Measurements from ENCODE around the gene FAM168A. TPM values are rescaled to one million over a fixed set of nuclear protein-coding genes. Genes with fewer than 3 reads are reported as not detected.
"Not testable (repeated sequence)": the region's sequence is repeated elsewhere in the genome, so short reads cannot be mapped to it uniquely, and the experiment has no call there.

Gene FAM168A
- polyA plus RNA-seq, 4 donors, result 42.2 to 50.6 (median 46.0) TPM

DNA sequence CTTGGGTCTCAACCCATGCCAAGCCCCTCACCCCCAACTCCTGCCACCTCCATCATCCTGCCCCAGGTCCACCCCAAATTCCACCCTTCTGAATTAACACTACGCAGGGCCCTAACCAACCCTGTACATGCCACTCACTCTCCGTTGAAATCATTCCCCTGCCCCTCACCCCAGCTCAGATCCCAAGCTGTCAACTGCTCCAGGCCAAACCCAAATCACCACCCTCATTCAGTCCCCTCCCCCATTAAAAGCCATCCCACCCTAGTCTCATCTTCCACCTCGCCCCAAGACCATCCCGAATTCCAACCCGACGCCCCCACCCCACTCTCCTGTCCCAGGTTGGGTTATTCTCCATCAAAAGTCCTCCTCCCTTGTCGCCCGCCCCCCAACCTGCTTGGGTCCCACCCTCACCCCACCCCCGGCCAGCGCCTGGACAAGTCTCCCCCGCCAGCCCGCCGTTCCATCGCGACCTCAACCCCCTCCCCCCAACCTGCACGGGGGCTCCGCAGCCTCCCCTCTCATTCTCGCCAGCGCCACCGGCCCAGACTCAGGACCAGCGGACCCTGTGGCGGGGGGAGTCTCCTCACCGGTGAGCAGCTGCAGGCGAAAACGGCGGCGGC is 466 bp downstream of the FAM168A start:
- peak in 2 of 4 donors; percentile 3 to 8 for DNase-seq (ENCODE audit: low read depth in 4 of 4, low spot score in 3 of 4)

DNA sequence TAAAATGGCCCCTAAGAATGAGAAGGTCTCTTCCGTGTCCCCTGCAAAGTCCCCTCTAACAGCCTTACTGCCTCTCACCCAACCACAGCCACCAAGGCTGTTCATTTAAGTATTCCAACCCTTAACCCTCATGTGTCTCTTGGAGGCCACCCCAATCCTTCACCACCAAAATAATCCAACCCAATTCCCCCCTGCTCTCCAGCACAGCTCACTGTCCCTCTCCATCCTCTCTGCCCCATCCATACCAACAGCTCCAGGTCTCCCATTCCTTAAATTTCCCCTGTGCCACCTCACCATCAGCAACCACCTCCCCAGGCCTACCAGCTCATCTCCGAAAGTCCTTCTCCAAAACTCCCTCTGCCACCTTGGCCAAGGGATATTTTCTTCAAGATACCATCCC is 1.4 kb downstream of the FAM168A start:
- DNase-seq (ENCODE audit: low read depth in 4 of 4, low spot score in 3 of 4), result no peak

DNA sequence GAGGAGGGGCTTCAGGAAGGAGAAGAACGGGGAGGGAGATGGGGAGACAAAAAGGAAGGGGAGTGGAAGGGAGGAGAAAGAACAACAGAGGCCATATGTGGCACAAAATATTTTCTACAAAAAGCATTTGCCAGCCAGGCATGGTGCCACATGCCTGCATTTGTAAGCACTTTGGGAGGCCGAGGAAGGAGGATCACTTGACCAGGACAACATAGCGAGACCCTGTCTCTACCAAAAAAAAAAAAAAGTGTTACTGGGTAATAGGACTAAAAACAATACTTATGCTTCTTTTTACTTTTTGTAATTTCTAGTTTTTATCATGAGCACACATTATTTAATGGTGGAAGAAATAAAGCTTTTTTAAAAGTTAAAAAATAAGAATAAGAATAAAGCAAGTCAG is 5.3 kb downstream of the FAM168A start:
- no peak for DNase-seq (ENCODE audit: low read depth in 4 of 4, low spot score in 3 of 4)

DNA sequence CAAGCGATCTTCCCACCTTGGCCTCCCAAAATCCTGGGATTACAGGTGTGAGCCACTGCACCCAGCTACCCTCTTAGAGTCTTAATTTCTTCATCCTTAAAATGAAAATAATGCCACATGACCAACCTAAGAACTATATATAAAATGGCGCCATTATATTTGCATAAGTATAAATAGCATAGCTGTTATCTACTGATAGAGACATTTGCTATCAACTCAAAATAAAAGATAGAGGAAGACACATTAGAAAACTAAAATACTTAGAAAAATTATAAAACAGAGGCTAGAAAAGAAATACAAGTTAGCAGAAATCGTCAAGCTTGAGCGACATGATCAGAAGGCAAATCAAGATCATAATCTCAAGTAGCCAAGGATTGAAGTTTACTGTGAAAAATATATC is 6.2 kb downstream of the FAM168A start:
- DNase-seq (ENCODE audit: low read depth in 4 of 4, low spot score in 3 of 4), result no peak

DNA sequence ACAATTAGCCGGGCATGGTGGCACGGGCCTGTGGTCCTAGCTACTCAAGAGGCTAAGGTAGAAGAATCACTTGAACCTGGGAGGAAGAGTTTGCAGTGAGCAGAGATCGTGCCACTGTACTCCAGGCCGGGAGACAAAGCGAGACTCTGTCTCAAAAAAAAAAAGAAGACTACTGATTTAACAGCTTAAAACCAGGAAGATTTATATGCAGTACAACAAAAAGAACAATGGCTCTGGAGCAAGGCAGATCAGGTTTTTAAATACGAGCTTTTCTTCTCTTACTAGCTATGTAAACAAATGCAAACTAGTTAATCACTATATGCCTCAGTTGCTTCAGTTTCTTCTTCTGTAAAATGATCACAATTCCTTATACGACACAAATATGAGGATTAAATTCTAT is 6.9 kb downstream of the FAM168A start:
- DNase-seq (ENCODE audit: low read depth in 4 of 4, low spot score in 3 of 4), result no peak

DNA sequence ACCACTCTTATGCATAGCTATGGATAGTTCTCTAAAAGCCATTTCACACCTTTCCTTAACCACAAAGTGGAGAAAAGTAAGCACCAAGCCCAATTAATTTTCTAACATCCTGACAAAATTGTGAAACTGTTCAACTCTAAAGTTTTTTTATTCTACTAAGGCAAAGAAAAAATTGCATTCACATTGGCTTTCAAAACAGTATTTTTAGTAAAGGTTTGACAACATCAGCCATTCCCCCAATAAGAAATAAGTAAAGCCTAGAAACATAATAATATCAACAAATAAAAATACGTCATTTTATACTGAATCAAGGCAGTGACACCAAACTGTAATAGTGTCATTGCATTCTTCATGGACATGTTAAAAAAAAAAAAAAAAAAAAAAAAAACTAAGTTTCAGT is 11.1 kb downstream of the FAM168A start:
- no peak for DNase-seq (ENCODE audit: low read depth in 4 of 4, low spot score in 3 of 4)

DNA sequence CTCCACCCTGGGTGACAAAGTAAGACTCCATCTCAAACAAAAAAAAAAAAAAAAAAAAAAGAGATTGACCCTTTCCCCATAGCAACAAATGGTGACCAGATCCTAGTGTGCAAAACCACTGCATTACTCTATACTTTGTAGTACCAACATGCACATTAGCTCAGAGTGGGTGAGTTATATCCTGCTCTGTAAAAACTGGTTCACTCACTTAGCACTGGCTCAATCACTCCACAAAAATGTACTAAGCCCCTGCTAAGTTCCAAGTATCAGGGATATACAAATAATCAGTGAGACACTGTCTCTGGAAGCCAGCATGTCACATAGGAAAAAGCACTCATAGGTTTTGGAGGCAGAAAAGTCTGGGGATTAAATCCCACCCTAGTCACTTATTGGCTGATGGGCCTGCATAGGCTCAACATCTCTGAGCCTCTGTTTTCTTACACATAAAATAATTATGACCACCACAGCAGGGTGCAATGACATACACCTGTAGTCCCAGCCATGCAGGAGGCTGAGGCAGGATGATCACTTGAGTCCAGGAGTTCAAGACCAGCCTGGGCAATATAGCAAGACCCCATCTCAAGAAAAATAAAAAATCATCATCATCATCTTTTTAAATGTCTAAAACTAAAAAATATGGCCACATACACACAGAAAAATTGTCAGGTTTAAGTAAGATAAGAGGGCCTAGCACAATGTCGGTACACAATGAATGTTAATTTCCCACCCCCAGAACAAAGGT is 11.9 kb downstream of the FAM168A start:
- no peak for DNase-seq (ENCODE audit: low read depth in 4 of 4, low spot score in 3 of 4)

DNA sequence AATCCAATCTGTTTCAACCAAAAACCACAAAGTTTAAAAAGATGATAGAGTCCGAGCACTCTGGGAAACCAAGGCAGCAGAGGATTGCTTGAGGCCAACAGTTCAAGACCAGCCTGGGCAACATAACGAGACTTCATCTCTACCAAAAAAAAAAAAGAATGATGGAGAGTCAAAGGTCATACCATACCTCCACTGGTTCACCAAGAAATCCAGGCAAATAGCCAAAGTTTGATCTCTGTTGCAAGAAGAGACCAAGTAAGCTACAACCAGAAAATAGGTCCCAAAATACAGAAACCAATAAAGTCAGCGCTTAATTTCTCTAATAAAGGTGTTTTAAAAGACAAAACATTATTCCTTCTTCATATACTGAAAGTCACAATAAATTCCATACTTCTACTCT is 13.1 kb downstream of the FAM168A start:
- DNase-seq (ENCODE audit: low read depth in 4 of 4, low spot score in 3 of 4), result no peak

DNA sequence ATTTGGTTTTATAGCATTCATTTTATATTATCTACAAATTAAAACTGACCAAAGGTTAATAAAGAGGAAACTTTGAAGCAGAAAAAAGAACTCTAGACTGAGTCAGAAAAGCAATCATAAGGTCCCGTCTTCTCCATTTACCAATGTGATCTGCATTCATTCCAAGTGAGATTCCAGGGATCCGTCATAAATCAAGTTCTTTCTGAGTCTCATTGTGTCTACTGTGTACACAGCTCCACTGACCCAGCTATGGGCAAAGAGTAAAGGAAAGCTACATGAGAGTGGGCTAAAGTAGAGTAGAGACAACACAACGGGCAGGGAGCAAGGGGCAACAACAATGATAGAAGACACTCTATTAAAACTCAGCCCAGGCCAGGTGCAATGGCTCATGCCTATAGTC is 15.3 kb downstream of the FAM168A start:
- no peak for DNase-seq (ENCODE audit: low read depth in 4 of 4, low spot score in 3 of 4)

DNA sequence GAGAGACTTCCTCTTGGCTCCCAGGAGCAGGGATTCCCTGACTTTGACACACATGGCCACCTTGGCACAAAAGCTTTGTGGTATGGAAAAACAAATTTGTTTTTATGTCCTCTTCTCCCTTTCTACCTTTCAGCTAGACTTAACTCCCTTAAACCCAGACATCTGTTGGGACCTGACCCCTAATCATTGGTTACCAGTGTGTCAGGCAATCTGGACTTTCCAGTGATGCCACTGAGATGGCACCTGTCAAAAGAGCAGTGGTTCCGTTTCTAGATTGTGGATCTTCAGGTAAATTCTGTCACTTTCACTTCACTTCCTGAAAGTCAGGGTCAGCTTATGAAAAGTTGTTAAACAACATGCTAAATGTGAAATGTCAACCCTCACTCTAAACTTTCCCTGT is 17.2 kb downstream of the FAM168A start:
- not testable (repeated sequence) for DNase-seq (ENCODE audit: low read depth in 4 of 4, low spot score in 3 of 4)

DNA sequence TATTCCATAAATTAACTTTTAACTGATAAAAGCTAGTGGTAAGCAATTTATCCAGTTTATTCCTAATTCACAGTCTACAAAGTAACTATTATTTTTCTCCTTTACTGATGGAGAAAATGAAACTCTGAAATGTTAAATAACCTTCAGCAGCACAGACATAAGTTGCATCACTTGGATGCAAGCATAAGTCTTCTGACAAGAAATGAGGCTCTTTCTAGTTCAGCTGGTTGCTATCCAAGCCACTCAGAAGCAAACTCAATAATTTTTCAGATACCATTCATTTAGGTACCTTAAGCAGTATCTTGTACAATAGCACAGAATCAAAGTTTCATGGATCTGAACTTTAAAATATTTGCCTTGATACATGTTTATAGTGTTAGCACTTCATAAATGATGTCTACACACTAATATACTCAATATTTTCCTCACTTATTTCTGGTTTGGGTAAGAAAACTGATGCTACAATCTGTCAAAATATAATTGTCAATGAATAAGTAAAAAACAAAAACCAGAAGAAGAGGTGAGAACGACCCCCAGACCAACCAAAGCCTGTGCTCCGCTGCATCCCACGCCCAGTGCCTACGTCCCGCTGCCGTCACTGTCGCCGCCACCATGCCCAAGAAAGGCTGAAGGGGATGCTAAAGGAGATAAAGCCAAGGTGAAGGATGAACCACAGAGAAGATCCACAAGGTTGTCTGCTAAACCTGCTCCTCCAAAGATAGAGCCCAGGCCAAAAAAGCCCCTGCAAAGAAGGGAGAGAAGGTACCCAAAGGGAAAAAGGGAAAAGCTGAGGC is 18.1 kb downstream of the FAM168A start:
- DNase-seq (ENCODE audit: low read depth in 4 of 4, low spot score in 3 of 4), result no peak

DNA sequence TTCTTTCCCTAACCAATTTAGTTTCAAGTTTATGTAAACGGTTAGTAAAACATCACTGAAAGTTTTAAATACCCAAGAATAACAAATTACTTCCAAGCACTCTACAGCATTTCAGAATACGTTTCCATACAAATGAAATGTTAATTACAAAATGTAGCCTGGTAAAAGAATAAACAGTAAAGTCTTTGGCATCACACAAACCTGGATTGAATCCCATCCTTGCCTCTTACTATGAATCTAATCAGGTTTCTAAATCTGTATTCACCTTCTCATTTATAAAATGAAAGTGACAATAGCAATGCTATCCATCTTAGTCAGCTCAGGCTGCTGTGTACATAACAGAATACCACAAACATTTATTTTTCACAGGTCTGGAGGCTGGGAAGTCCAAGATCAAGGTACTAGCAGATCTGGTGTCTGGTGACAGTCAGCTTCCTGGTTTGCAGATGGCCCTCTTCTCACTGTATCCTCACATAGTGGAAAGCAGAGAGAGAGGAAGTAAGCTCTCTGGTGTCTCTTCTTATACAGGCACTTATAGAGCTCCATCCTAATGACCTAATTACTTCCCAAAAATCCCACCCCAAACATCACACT is 19.2 kb downstream of the FAM168A start:
- DNase-seq (ENCODE audit: low read depth in 4 of 4, low spot score in 3 of 4), result no peak

DNA sequence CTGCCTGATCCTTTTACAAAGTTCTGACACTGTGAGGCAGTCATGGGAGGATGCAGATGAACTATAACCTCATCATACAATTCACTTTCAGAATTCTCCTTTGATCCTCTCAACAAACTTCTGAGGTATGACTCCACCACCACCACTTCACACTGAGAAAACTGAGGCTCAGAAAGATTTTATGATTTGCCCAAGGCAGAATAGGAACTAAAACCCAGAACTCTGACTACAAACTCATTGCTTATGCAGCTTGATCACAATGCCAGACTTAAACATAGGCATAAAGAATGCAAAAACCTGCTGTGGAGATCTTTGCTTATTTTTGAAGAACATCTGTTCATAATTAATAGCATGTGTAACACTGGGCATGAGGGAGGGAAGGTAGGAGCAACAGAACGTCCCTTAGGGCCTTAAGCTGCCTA is 20.4 kb downstream of the FAM168A start:
- DNase-seq (ENCODE audit: low read depth in 4 of 4, low spot score in 3 of 4), result no peak

DNA sequence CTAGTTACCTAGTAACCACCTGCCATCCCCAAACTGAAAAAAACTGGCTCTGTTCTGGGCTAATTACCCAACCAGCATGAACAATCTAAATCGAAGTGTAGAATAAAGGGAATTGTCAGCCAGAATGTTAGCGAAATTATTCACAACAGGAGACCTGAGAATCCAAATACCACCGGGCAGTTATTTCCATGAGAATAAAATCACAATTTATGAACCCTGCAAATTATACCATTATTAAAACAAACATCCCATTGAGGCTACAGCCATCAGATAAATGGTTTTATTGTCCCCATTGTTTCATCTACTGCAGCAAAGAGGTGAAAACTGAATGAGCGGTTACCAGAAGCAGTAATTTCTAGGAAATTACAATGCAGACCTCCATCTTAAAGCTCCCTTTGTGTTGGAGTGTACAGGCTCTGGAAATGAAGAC is 21.7 kb downstream of the FAM168A start:
- no peak for DNase-seq (ENCODE audit: low read depth in 4 of 4, low spot score in 3 of 4)

DNA sequence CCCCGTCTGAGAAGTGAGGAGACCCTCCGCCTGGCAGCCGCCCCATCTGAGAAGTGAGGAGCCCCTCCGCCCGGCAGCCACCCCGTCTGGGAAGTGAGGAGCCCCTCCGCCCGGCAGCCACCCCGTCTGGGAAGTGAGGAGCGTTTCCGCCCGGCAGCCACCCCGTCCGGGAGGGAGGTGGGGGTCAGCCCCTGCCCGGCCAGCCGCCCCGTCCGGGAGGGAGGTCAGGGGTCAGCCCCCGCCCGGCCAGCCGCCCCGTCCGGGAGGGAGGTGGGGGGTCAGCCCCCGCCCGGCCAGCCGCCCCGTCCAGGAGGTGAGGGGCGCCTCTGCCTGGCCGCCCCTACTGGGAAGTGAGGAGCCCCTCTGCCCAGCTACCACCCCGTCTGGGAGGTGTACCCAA is 25.9 kb downstream of the FAM168A start:
- DNase-seq (ENCODE audit: low read depth in 4 of 4, low spot score in 3 of 4), result not testable (repeated sequence)

DNA sequence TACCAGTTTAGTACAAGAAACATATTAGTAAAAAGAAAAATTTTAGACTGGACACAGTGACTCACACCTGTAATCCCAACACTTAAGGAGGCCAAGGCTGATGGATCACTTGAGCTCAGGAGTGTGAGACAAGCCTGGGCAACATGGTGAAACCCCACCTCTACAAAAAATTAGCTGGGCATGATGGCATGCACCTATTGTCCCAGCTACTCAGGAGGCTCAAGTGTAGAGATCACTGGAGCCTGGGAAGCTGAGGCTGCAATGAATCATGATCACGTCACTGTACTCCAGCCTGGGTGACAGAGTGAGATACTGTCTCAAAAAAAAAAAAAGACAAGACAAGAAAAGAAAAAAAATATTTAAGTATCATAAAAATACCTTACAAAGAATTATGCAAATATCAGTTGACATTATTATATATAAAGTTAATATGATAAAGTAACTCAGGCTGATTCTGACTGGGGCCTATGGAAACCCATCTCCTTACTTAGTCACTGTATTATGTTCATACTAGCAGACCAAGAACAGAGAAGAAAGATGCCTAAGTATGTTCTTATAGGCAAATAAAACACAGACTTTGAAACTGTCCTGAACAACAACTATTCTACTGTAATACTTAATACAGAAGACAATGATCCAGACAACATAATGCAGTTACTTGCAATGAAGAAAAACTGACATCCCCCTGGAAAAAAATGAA is 27.3 kb downstream of the FAM168A start:
- no peak for DNase-seq (ENCODE audit: low read depth in 4 of 4, low spot score in 3 of 4)

DNA sequence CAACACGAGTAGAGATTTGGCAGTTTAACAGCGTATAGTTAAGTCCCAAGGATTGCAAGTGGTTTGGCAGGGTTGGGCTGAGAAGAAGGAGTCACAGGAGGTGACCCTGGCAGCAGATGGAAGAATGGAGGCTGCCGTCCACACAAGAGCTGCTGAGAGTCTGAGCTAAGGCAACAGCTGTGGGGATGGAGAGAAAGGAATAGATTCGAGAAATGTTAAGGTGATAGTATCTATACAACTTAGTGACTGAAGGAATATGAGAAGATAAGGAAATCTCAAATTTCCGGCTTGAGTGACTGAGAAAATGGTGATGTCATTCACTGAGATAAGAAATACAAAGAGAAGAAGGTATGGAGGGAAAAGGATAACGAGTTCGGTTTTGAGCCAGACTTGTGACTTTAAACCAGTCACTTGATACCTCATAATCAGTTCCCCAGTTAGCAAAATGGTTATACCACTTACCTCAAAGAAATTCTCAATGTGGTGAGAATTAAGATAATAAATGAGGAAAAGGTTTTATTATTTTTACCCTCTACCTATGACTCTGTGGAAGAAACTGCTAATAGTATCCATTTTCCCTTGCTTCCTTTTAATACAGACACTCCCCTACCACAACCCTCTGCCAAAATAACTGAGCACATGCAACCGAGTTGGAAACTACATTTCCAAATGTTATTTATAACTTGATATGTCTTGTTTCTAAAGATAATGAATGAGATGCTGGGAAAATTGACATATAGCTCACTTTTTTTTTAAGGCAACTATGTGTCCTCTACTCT is 30.7 kb downstream of the FAM168A start:
- DNase-seq (ENCODE audit: low read depth in 4 of 4, low spot score in 3 of 4), result no peak

DNA sequence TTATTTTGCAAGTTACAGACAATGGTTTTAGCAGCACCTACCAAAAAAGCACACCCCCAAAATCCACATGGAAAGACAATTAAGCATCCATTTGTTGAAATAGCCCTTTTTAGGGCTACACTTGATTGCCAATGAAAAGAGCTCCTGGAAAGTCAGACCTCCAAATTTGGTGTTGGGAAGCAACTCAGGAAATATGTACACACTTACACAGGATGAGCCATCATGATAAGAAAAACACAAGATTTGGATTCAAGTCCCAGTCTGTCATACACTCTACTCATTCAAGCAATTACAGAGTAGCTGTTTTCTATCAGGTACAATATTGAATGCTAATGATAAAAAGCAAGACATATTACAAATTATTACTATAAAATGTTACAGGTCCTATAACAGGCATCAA is 31.5 kb downstream of the FAM168A start:
- DNase-seq (ENCODE audit: low read depth in 4 of 4, low spot score in 3 of 4), result no peak

DNA sequence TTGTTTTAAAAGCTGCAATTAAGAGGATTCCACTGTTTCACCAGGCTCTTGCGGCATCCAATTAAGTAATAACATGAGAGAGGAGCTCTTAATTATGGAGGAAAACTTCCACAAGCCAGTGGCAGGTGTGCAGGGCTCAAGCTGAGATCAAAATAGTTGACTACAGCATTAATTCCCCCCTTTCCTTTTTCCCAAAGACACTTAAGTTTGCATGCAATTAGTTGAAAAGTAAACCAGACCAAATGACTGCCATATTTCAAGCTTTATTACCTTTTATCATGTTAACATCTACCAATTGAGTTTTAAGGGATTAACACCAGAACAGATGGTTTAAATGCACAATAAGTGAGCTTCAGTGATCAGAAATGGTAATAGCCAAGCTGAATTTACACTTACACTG is 32.1 kb downstream of the FAM168A start:
- no peak for DNase-seq (ENCODE audit: low read depth in 4 of 4, low spot score in 3 of 4)

DNA sequence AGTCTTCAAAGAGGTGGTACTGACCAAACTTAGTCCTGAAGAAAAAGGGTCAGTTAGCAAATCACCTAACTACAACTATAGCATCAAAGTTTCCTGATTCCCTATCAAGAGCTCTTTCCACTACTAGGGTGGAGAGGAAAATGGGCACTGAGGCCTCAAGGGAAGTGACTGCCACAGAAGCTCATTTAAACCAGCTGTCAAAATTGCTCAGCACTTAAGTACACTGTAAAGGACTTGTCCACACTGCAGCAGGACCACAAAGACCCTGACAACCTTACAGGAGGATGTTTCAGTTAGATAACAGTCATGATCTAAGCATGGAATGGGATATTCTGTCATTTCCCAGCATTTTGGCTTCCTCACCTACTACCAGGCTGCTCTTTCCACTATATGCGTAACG is 33.0 kb downstream of the FAM168A start:
- no peak for DNase-seq (ENCODE audit: low read depth in 4 of 4, low spot score in 3 of 4)

Data from left renal pelvis (tissue), 4 donors.